ENCODE data around the gene ADIPOQ.
"Not testable (repeated sequence)": the region's sequence is repeated elsewhere in the genome, so short reads cannot be mapped to it uniquely, and the experiment has no call there.

The ADIPOQ gene

GRCh38 chr3:186883686-186884058 is 41.2 kb downstream of the ADIPOQ start:
- no peak overlapping the region for H3K27ac ChIP-seq (ENCODE audit: insufficient read depth, low read depth, low read length, poor library complexity, severe bottlenecking)
- 92 to 96% methylated on average over 1 of the region's 1 CpG for WGBS, 2 experiments
- no peak overlapping the region for H3K4me3 ChIP-seq (ENCODE audit: insufficient read depth, low read depth, low read length)
- peaks cover 14% of the 10 kb centered on the region for H3K4me1 ChIP-seq (ENCODE audit: control insufficient read depth, insufficient read depth, low read length)
- H3K36me3 ChIP-seq (ENCODE audit: control insufficient read depth, insufficient read depth, low read length) = no peaks in the 10 kb centered on the region
- no peaks in the 10 kb centered on the region for H3K9me3 ChIP-seq (ENCODE audit: control insufficient read depth, low read length)
- no peaks in the 10 kb centered on the region for H3K27me3 ChIP-seq (ENCODE audit: control insufficient read depth, insufficient read depth, low read length, poor library complexity, severe bottlenecking)

- not testable (repeated sequence) for H3K27ac ChIP-seq (ENCODE audit: insufficient read depth, low read depth, low read length, poor library complexity, severe bottlenecking); H3K9me3 ChIP-seq (ENCODE audit: control insufficient read depth, low read length); H3K27me3 ChIP-seq (ENCODE audit: control insufficient read depth, insufficient read depth, low read length, poor library complexity, severe bottlenecking); H3K4me3 ChIP-seq (ENCODE audit: insufficient read depth, low read depth, low read length); H3K36me3 ChIP-seq (ENCODE audit: control insufficient read depth, insufficient read depth, low read length)
- WGBS, 2 experiments = 93 to 98% methylated on average over 27 to 29 of the region's 29 CpGs
- H3K4me1 ChIP-seq (ENCODE audit: control insufficient read depth, insufficient read depth, low read length) = peaks cover 18% of the 10 kb centered on the region
Measured at GRCh38 chr3:186884868-186885267, 42.4 kb downstream of the ADIPOQ start.

- H3K27ac ChIP-seq (ENCODE audit: insufficient read depth, low read depth, low read length, poor library complexity, severe bottlenecking) = no peak overlapping the region
- H3K4me3 ChIP-seq (ENCODE audit: insufficient read depth, low read depth, low read length) = no peak overlapping the region
- no peaks in the 10 kb centered on the region for H3K36me3 ChIP-seq (ENCODE audit: control insufficient read depth, insufficient read depth, low read length)
- peaks cover 18% of the 10 kb centered on the region for H3K4me1 ChIP-seq (ENCODE audit: control insufficient read depth, insufficient read depth, low read length)
- WGBS, 2 experiments = 54% methylated on average over 5 of the region's 5 CpGs
- H3K27me3 ChIP-seq (ENCODE audit: control insufficient read depth, insufficient read depth, low read length, poor library complexity, severe bottlenecking) = no peaks in the 10 kb centered on the region
- H3K9me3 ChIP-seq (ENCODE audit: control insufficient read depth, low read length) = no peaks in the 10 kb centered on the region
Measured at GRCh38 chr3:186886202-186886981, 43.9 kb downstream of the ADIPOQ start.

GRCh38 chr3:186887507-186887938 is 45.0 kb downstream of the ADIPOQ start:
- not testable (repeated sequence) for H3K36me3 ChIP-seq (ENCODE audit: control insufficient read depth, insufficient read depth, low read length); H3K27ac ChIP-seq (ENCODE audit: insufficient read depth, low read depth, low read length, poor library complexity, severe bottlenecking); H3K4me3 ChIP-seq (ENCODE audit: insufficient read depth, low read depth, low read length); H3K27me3 ChIP-seq (ENCODE audit: control insufficient read depth, insufficient read depth, low read length, poor library complexity, severe bottlenecking); H3K9me3 ChIP-seq (ENCODE audit: control insufficient read depth, low read length)
- no CpG with 5 or more reads among the region's 5 CpGs for WGBS, 2 experiments
- peaks cover 18% of the 10 kb centered on the region for H3K4me1 ChIP-seq (ENCODE audit: control insufficient read depth, insufficient read depth, low read length)

GRCh38 chr3:186888569-186888968 is 46.1 kb downstream of the ADIPOQ start:
- no peaks in the 10 kb centered on the region for H3K36me3 ChIP-seq (ENCODE audit: control insufficient read depth, insufficient read depth, low read length)
- H3K27ac ChIP-seq (ENCODE audit: insufficient read depth, low read depth, low read length, poor library complexity, severe bottlenecking) = no peak overlapping the region
- peaks cover 18% of the 10 kb centered on the region for H3K4me1 ChIP-seq (ENCODE audit: control insufficient read depth, insufficient read depth, low read length)
- 64 to 67% methylated on average over 6 of the region's 6 CpGs for WGBS, 2 experiments
- no peaks in the 10 kb centered on the region for H3K9me3 ChIP-seq (ENCODE audit: control insufficient read depth, low read length)
- H3K27me3 ChIP-seq (ENCODE audit: control insufficient read depth, insufficient read depth, low read length, poor library complexity, severe bottlenecking) = no peaks in the 10 kb centered on the region
- H3K4me3 ChIP-seq (ENCODE audit: insufficient read depth, low read depth, low read length) = no peak overlapping the region

GRCh38 chr3:186889698-186890097 is 47.2 kb downstream of the ADIPOQ start:
- H3K9me3 ChIP-seq (ENCODE audit: control insufficient read depth, low read length); H3K36me3 ChIP-seq (ENCODE audit: control insufficient read depth, insufficient read depth, low read length); H3K27me3 ChIP-seq (ENCODE audit: control insufficient read depth, insufficient read depth, low read length, poor library complexity, severe bottlenecking); H3K27ac ChIP-seq (ENCODE audit: insufficient read depth, low read depth, low read length, poor library complexity, severe bottlenecking); H3K4me3 ChIP-seq (ENCODE audit: insufficient read depth, low read depth, low read length): not testable (repeated sequence)
- 91 to 95% methylated on average over 4 of the region's 4 CpGs for WGBS, 2 experiments
- peaks cover 18% of the 10 kb centered on the region for H3K4me1 ChIP-seq (ENCODE audit: control insufficient read depth, insufficient read depth, low read length)

- Histone ChIP-seq H3K4me3 (ENCODE audit: insufficient read depth, low read depth, low read length) (no peak overlapping the region), H3K27me3 (ENCODE audit: control insufficient read depth, insufficient read depth, low read length, poor library complexity, severe bottlenecking) (no peaks in the 10 kb centered on the region), H3K27ac (ENCODE audit: insufficient read depth, low read depth, low read length, poor library complexity, severe bottlenecking) (no peak overlapping the region), H3K4me1 (ENCODE audit: control insufficient read depth, insufficient read depth, low read length) (peaks cover 18% of the 10 kb centered on the region), H3K36me3 (ENCODE audit: control insufficient read depth, insufficient read depth, low read length) (no peaks in the 10 kb centered on the region), H3K9me3 (ENCODE audit: control insufficient read depth, low read length) (no peaks in the 10 kb centered on the region)
Measured at GRCh38 chr3:186890911-186891310, 48.4 kb downstream of the ADIPOQ start.

- H3K9me3 ChIP-seq (ENCODE audit: control insufficient read depth, low read length); H3K27ac ChIP-seq (ENCODE audit: insufficient read depth, low read depth, low read length, poor library complexity, severe bottlenecking); H3K4me1 ChIP-seq (ENCODE audit: control insufficient read depth, insufficient read depth, low read length); H3K4me3 ChIP-seq (ENCODE audit: insufficient read depth, low read depth, low read length); H3K27me3 ChIP-seq (ENCODE audit: control insufficient read depth, insufficient read depth, low read length, poor library complexity, severe bottlenecking); H3K36me3 ChIP-seq (ENCODE audit: control insufficient read depth, insufficient read depth, low read length): not testable (repeated sequence)
- WGBS, 2 experiments = no CpG with 5 or more reads among the region's 2 CpGs
Measured at GRCh38 chr3:186893071-186893470, 50.6 kb downstream of the ADIPOQ start.

GRCh38 chr3:186895406-186895805 is 52.9 kb downstream of the ADIPOQ start:
- H3K27ac ChIP-seq (ENCODE audit: insufficient read depth, low read depth, low read length, poor library complexity, severe bottlenecking) = no peak overlapping the region
- 82 to 89% methylated on average over 5 of the region's 5 CpGs for WGBS, 2 experiments
- H3K36me3 ChIP-seq (ENCODE audit: control insufficient read depth, insufficient read depth, low read length) = no peaks in the 10 kb centered on the region
- no peak overlapping the region for H3K4me3 ChIP-seq (ENCODE audit: insufficient read depth, low read depth, low read length)
- H3K9me3 ChIP-seq (ENCODE audit: control insufficient read depth, low read length) = no peaks in the 10 kb centered on the region
- H3K27me3 ChIP-seq (ENCODE audit: control insufficient read depth, insufficient read depth, low read length, poor library complexity, severe bottlenecking) = no peaks in the 10 kb centered on the region
- H3K4me1 ChIP-seq (ENCODE audit: control insufficient read depth, insufficient read depth, low read length) = no peaks in the 10 kb centered on the region

- Histone ChIP-seq H3K27me3 (ENCODE audit: control insufficient read depth, insufficient read depth, low read length, poor library complexity, severe bottlenecking) (no peaks in the 10 kb centered on the region), H3K4me1 (ENCODE audit: control insufficient read depth, insufficient read depth, low read length) (no peaks in the 10 kb centered on the region), H3K9me3 (ENCODE audit: control insufficient read depth, low read length) (no peaks in the 10 kb centered on the region), H3K36me3 (ENCODE audit: control insufficient read depth, insufficient read depth, low read length) (no peaks in the 10 kb centered on the region), H3K4me3 (ENCODE audit: insufficient read depth, low read depth, low read length) (no peak overlapping the region), H3K27ac (ENCODE audit: insufficient read depth, low read depth, low read length, poor library complexity, severe bottlenecking) (no peak overlapping the region)
- 93 to 94% methylated on average over 4 of the region's 4 CpGs for WGBS, 2 experiments
Measured at GRCh38 chr3:186896006-186896405, 53.5 kb downstream of the ADIPOQ start.

GRCh38 chr3:186896875-186897274 is 54.4 kb downstream of the ADIPOQ start:
- 39 to 49% methylated on average over 4 of the region's 4 CpGs for WGBS, 2 experiments

More at GRCh38 chr3:186896875-186897274, 54.4 kb downstream of the ADIPOQ start:
- no peaks in the 10 kb centered on the region for H3K9me3 ChIP-seq (ENCODE audit: control insufficient read depth, low read length)
- no peaks in the 10 kb centered on the region for H3K27me3 ChIP-seq (ENCODE audit: control insufficient read depth, insufficient read depth, low read length, poor library complexity, severe bottlenecking)
- H3K36me3 ChIP-seq (ENCODE audit: control insufficient read depth, insufficient read depth, low read length) = no peaks in the 10 kb centered on the region
- no peak overlapping the region for H3K27ac ChIP-seq (ENCODE audit: insufficient read depth, low read depth, low read length, poor library complexity, severe bottlenecking)
- H3K4me3 ChIP-seq (ENCODE audit: insufficient read depth, low read depth, low read length) = no peak overlapping the region
- H3K4me1 ChIP-seq (ENCODE audit: control insufficient read depth, insufficient read depth, low read length) = no peaks in the 10 kb centered on the region
